HG02678 (cell line): Measurements from ENCODE around the gene PRKCB.

Source experiments
- ATAC-seq: cut with Tn5 transposase; IDR thresholded peaks from one replicate; pipeline ENCODE4 v1.9.1; 2021; ENCODE audit warnings: mild to moderate bottlenecking, moderate library complexity; ENCODE audit not compliant: unreplicated experiment

PRKCB gene

GRCh38 chr16:24118126-24118821, 282.5 kb downstream of the PRKCB start:
- ATAC-seq = no peak

GRCh38 chr16:24119807-24120206, 284.0 kb downstream of the PRKCB start:
- ATAC-seq = no peak

- no peak for ATAC-seq
These were observed 287.5 kb downstream of the PRKCB start for GRCh38 chr16:24123275-24123674.

GRCh38 chr16:24124291-24124690, 288.5 kb downstream of the PRKCB start:
- ATAC-seq = no peak

- no peak for ATAC-seq
These were observed 289.4 kb downstream of the PRKCB start for GRCh38 chr16:24125214-24125613.

- ATAC-seq = no peak
These were observed 293.7 kb downstream of the PRKCB start for GRCh38 chr16:24129412-24129918.

- no peak for ATAC-seq
These were observed 294.8 kb downstream of the PRKCB start for GRCh38 chr16:24130494-24131085.

GRCh38 chr16:24131294-24131693, 295.5 kb downstream of the PRKCB start:
- ATAC-seq = no peak

GRCh38 chr16:24132048-24132796, 296.4 kb downstream of the PRKCB start:
- ATAC-seq = no peak

- ATAC-seq = no peak
These were observed 297.0 kb downstream of the PRKCB start for GRCh38 chr16:24132797-24133155.

GRCh38 chr16:24135624-24136565, 300.1 kb downstream of the PRKCB start:
- ATAC-seq = no peak

- ATAC-seq = no peak
These were observed 302.2 kb downstream of the PRKCB start for GRCh38 chr16:24138024-24138423.

- ATAC-seq = no peak
These were observed 302.8 kb downstream of the PRKCB start for GRCh38 chr16:24138575-24138974.

GRCh38 chr16:24139282-24139681, 303.5 kb downstream of the PRKCB start:
- ATAC-seq = no peak

- no peak for ATAC-seq
These were observed 304.9 kb downstream of the PRKCB start for GRCh38 chr16:24140730-24141129.

GRCh38 chr16:24141466-24141865, 305.7 kb downstream of the PRKCB start:
- ATAC-seq = no peak

- ATAC-seq = no peak
These were observed 306.1 kb downstream of the PRKCB start for GRCh38 chr16:24141917-24142316.

GRCh38 chr16:24145927-24146326, 310.1 kb downstream of the PRKCB start:
- ATAC-seq = no peak

GRCh38 chr16:24146518-24146917, 310.7 kb downstream of the PRKCB start:
- no peak for ATAC-seq

- no peak for ATAC-seq
These were observed 313.3 kb downstream of the PRKCB start for GRCh38 chr16:24149102-24149501.

- no peak for ATAC-seq
These were observed 314.5 kb downstream of the PRKCB start for GRCh38 chr16:24150282-24150681.
